HG03378 (cell line): ENCODE data around the gene SULT1A2.
"Not testable (repeated sequence)": the region's sequence is repeated elsewhere in the genome, so short reads cannot be mapped to it uniquely, and the experiment has no call there.

Experiments used
- ATAC-seq: cut with Tn5 transposase; IDR thresholded peaks from one replicate; pipeline ENCODE4 v1.9.1; 2021; ENCODE audit warnings: mild to moderate bottlenecking, moderate library complexity; ENCODE audit not compliant: unreplicated experiment

SULT1A2 gene

DNA sequence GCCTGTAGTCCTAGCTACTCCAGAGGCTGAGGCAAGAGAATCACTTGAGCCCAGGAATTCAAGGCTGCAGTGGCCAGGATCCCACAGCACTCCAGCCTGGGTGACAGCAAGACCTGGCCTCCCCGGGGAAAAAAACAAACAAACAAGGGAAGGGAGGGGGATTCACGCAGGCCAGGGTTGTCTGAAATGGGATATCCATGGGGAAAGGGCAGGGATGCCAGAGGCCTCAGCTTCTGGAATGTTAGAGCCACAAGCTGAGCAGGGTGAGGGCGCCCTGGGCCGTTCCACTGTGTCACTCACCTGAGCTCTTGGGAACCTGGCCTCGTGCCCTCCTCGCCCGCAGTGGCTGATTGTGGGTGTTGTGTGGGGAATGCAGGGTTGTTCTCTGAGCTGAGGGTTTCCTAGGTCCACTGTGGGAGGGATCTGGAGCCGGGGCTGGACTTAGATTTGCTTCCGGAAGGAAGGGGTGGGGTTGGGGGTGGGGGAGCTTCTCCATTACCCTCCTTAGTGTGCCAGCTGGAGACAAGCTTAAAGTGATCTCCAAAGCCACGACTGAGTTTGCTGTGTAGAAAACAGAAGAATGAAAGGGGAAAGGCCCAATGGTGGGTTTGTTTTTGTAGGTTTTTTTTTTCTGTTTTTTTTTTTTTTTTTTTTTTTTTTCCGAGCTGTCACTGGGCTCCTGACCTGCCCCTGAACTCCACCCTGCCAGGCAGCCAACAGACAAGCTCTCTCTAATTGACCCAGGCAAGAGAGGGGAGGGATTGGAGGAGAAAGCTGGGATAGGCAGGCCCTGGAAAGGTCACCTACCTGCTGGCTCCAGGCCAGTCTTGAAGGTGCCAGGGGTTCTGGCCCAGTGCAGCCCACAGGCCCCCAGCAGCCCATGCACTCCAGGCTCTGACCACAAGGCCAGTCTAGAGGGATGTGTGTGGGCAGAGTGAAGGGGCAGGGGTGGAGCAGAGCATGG, 13.1 kb upstream of the SULT1A2 start, which contains the start of gene SULT1A1:
SULT1A1 (minus strand) TSS at position 414 of the 964 bp plus-strand sequence. CDS start 1,189 bp downstream, outside the sequence.
- ATAC-seq, result no peak

GRCh38 chr16:28608867-28609596, 12.2 kb upstream of the SULT1A2 start:
- not testable (repeated sequence) for ATAC-seq

- not testable (repeated sequence) for ATAC-seq
Observed at GRCh38 chr16:28608496-28608808, 11.6 kb upstream of the SULT1A2 start.

DNA sequence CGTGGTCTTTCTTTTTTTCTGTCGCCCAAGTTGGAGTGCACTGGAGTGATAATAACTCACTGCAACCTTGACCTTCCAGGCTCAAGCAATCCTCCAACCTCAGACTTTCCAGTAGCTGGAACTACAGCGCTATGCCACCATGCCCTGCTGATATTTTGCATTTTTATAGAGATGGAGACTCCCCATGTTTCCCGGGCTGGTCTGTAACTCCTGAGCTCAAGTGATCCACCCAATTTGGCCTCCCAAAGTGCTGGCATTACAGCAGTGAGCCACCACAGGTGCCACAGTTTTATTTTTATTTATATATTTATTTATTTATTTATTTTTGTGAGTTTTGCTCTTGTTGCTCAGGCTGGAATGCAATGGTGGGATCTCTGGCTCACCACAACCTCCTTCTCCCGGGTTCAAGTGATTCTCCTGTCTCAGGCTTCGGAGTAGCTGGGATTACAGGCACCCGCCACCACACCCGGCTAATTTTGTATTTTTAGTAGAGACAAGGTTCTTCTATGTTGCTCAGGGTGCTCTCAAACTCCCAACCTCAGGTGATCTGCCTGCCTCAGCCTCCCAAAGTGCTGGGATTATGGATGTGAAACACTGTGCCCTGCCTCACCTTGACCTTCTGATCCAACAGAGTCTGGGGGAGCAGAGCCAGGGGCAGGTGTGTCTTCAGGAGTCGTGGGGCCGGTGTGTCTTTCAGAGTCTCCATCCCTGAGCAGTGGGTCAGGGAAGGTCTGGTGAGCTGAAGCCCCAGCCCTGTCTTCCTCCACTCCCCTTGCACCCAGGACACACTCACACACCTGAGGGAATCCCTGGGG, 11.0 kb upstream of the SULT1A2 start:
- ATAC-seq, result not testable (repeated sequence)

DNA sequence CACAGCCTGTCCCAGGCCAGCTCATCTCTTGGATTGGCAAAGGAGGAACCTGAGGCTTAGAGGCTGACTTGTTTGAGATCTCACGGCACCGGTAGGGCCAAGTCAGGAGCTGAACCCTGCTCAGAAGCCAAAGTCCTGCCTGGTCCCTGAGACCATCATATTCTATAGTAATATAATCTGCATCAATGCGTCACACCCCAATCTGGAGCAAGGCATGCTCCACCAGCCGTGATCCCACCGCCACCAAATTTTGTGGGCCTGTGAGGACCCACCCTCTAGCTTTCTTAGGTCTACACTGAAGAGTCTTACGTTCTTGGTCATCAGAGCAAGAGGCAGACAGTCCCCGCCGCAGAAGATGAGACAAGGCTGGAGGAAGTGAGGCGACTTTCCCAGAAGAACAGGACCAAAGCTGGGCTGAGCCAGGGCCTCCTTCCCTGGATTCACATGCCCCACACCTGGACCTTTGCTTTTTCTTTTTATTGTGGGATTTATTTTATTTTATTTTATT, 10.3 kb upstream of the SULT1A2 start:
- ATAC-seq, result no peak

DNA sequence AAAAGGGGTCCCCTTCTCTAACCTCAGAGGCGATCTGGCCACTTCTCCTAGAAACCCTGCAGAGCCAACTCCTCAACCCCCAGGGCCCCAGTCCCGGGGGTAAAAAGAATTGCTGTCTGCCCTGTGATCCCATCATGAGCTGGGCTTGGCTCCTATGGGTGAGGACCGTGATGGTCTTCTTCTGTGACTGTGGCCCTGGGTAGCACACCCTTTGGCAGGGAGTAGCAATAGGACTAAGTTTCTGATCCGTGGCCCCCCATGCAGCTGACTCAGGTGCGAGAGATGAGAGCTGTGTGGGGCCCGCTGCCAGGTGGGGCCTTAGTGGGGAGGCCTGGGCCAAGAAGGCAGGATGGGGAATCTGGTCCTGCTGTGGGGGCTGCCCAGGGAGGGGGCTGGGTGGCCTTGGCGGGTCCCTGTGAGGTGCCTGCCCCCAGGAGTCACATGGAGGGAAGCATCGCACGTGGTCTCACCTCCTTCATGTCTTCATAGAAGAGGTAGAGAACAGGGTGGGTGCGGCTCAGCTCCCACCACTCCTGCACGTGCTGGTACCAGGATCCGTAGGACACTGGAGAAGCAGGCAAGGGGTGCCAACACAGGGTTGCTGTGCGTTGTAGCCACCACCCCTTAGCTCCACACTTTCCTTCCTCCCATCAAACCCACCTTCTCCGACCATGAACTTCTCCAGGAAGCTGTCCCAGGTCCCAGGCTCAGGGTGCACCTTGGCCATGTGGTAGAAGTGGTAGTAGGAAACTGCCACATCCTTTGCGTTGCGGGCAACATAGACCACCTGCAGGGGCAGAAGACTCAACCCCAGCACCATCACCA, 9.7 kb upstream of the SULT1A2 start:
- no peak for ATAC-seq

DNA sequence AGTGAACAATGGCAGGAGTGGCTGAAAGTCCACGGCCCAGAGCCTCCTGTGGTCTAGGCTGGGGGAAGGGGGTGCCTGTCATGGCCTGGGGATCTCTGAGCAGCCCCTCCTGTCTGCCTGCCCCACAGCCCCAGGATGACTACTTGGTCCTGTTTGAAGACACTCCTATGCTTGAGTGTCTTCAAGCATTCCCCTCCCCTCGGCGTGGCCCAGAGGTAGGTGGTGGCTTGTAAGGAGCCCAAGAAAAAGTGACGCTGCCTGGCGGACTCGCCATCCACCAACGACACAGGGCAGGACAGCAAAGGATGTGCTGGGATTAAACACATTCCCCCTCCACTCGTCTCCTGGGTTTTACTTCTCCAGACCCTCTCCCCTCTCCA, 7.3 kb upstream of the SULT1A2 start:
- ATAC-seq, result no peak

GRCh38 chr16:28603381-28604185, 6.7 kb upstream of the SULT1A2 start:
- ATAC-seq, result no peak

DNA sequence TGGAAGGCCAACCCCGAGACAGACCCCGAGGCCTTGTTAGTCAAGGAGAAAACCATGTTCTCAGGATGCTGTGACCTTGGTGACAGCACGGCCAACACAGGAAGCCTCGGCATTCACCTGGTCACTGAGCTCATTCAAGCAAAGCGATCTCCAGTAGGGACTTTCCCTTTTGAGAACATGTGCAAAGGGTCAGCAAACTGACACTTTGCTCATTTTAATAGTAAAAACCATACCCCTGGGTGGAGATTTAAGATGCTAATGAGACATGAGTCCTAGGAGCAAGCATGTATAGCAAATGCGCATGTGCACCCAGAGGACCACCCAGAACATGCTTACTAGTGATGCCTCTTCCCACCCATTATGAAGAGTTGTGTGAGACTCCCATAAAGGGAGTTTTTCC, 5.7 kb upstream of the SULT1A2 start:
- ATAC-seq, result no peak

GRCh38 chr16:28602062-28602461, 5.2 kb upstream of the SULT1A2 start:
- not testable (repeated sequence) for ATAC-seq

DNA sequence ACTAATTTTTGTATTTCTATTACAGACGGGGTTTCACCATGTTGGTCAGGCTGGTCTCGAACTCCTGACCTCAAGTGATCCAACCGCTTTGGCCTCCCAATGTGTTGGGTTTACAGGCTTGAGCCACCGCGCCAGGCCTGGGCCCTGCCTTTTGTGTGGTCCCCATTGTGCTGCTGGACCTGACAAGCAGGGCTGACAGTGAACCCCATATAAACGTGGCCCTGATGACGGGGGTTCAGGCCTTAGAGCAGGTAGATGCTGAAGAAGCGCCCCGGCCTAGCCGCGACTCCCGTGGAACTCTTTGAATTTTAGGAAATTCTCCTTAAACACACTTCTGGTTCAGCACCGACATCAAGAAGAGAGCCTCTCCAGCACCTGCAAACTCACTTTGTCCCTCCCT, 4.7 kb upstream of the SULT1A2 start:
- not testable (repeated sequence) for ATAC-seq

GRCh38 chr16:28600965-28601364, 4.1 kb upstream of the SULT1A2 start:
- ATAC-seq, result not testable (repeated sequence)

DNA sequence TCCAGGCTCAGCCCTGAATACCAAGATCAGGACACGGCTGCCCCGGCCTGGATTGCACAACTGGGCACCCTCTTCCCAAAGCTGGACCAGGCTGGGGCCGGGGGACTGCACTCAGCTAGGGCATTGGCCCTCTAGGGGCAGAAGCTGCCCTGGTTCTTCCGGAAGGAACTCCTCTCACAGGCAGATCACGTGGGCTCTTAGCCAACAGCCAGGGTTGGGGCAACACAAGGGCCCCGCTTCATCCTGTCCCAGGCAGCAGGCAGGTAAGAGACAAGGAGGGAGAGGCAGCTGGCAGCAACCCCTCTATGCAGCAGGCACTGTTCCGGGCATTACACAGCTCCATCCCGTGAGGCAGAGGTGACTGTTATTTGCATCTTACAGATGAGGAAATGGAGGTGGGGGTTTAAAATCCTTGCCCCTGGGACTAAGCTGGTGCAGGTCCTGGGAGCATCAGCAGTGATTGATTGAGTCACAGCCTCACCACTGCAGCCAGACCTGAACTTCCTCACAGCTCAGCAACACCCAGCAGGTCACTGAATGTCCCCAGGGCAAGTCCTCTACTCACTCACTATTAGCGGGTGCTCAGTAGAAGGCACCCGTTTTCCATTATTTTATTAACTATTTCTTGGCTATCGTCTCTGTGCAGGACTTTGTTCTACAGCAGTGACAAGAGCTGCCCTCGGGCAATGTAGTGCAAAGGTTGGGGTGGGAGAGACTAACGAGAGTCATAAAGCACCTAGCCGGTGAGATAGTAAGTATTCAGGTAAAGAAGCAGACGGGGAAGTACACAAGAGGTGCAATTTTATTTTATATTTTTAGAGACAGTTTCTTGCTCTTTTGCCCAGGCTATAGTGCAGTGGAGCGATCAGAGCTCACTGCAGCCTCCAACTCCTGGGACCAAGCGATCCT, 2.8 kb upstream of the SULT1A2 start:
- peak; percentile 66 for ATAC-seq

DNA sequence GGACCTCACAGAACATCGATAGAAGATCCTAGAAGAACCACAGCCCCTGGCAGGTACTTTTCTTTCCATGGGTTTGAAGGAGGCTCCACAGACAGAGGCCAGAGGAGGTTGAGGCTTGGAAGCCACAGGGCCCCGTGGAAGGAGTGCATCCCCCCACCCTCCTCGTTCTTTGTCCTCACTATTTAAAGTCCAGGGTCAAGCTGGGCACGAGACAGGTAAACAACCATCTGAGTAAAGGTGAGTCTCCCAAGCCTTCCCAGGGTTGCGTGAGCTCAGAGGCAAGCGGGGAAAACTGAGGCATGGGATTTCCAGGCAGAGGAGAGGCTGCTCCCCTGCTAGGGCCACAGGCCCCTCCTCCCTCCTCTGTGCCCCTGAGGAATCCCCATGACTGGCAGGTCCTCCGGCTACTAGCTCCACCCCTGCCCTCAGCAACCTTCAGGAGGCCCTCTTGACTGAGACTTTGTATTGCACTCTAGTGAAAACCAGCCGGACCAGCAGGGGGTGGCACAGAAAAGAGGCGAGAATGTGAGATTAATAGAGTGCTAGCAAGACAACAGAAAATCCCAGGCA, 927 bp upstream of the SULT1A2 start:
- ATAC-seq, result no peak

GRCh38 chr16:28596115-28596630, 677 bp downstream of the SULT1A2 start:
- ATAC-seq, result no peak

GRCh38 chr16:28595451-28595850, 1.4 kb downstream of the SULT1A2 start:
- ATAC-seq, result not testable (repeated sequence)

DNA sequence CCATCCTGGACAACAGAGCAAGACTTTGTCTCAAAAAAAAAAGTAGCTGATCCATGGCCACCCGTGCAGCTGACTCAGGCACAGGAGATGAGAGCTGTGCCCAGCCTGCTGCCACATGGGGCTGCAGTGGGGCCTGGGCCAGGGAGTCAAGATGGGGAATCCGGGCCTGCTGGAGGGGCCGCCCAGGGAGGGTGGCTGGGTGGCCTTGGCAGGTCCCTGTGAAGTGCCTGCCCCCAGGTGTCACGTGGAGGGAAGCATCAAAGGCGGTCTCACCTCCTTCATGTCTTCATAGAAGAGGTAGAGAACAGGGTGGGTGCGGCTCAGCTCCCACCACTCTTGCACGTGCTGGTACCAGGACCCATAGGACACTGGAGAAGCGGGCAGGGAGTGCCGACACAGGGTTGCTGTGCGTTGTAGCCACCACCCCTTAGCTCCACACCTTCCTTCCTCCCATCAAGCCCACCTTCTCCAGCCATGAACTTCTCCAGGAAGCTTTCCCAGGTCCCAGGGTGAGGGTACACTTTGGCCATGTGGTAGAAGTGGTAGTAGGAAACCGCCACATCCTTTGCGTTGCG, 3.8 kb downstream of the SULT1A2 start:
- ATAC-seq, result no peak
